ENCODE results near the gene EME2.
A peak's percentile ranks its signal among the peaks of the same experiment; 100 is the strongest.

Gene EME2

DNA sequence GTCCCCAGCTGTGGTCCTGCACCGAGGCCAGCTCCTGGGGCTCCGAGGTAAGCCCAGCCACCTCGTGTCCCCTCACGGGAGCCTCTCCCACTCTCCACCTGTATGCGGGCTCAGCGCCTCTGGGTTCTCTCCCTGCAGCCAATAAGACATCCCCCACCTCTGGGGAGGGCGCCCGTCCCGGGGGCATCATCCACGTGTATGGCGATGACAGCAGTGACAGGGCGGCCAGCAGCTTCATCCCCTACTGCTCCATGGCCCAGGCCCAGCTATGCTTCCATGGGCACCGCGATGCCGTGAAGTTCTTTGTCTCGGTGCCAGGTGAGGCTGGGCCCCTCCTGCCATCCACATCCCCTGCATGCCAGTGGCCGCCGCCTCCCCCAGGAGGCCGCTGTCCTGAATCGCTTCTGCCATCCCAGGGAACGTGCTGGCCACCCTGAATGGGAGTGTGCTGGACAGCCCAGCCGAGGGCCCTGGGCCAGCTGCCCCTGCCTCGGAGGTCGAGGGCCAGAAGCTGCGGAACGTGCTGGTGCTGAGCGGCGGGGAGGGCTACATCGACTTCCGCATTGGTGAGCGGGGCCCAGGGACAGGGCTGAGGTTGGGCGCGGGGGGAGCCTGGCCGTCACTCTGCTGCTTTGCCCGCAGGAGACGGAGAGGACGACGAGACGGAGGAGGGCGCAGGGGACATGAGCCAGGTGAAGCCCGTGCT lies 4.4 kb upstream of the EME2 start:
- no peak for DNase-seq

DNA sequence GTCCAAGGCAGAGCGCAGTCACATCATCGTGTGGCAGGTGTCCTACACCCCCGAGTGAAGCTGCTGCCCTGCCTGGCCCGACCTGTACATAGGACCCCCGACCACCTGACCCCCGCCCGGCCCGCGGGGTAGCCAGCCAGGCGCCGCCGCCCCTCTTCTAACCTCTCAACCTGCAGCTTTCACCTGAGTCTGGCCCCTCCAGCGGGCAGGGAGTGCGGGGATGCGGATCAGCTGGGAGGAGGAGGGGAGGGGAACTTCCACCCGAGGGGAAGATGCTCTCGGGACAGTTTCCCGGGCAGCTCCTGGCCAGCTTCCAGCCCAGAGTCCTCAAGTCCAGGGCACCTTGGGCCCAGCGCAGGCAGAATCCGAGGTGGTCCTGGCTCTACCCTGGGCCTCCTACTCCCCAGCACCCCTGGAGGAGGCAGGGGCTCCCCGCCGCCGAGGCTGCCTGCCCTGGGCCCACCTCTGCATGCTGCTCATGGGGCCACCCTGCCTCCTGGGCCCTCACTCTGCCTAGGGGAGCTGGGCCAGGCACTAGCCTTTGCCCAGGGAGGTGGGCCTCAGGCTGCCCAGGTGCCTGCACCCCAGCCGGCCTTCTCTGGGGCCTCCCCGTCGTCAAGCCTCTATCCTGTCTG lies 3.7 kb upstream of the EME2 start:
- no peak for DNase-seq

DNA sequence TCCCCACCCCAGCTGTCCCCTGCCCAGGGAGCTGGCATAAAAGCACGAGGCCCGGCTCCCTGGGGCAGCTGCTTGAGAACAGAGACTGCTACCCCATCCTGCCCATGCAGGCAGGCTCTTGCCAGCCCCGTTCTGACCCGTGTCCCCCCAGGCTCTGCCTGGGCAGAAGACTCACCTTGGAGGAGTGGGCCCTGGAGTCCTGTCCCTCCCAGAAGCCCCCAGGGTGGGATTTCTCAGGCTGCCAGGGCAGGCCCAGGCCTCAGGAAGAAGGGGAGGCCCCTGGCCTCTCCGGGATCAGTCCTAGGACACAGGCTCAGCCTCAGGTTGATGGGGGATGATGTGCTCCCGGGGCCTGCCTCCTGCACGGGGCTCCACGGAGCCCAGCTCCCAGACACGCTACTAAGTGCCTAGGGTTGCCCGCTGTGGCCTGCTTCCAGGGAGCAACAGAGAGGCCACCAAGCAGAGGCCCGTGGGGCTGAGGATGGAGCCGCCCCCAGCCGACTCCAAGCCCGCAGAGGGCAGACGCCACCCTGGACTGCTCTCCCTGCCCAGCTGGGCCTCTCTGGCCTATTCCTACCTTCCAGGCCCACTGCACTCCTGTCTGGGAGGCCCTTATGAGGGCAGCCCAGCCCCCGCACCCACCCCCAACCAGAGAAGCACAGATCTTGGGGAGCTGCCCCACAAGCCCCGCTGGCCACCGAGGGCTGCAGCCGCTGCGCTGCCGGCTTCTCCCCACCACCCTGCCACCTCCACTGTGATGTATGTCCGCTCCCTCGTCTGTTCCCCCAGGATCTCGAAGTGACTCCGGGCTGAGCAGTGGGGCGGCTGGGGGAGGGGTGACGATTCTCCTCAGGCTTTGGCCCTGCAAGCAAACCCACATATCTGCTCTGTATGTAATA lies 3.0 kb upstream of the EME2 start:
- DNase-seq, result no peak

DNA sequence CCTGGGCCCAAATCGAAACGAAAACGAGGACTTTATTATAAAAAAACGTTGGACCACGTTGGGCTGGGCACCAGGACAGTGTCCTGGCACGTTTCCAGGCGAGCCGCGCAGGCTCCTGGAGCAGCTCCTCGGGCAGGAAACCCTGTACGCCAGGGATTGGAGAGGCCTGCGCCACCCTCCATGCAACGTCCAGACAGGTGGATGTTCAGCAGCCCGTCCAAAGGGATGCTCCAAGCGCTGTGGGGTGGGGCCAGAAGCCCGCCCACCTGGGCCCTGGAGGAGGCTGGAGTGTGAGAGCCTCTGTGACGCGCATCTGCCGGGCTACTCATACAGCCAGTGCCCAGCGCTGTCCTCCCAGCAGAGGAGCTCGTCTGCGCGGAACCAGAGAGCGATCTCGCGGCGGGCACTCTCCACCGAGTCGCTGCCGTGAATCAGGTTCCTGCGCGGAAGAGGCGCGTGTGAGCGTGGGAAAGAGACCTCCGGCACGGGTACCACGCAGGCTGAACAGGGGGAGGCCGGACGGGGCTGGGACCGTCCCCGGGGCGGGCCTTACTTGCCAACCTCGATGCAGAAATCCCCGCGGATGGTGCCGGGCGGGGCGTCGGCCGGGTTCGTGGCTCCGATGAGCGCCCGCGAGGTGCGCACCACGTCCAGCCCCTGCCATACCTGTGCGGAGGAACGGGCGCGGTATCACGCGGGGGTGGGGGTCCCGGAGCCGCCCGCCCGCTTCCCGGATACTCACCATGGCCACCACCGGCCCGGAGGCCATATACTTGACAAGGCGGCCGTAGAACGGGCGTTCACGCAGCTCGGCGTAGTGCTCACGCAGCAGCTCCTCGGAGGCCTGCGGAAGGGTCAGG lies 2.1 kb upstream of the EME2 start:
- DNase-seq, result peak; percentile 85

DNA sequence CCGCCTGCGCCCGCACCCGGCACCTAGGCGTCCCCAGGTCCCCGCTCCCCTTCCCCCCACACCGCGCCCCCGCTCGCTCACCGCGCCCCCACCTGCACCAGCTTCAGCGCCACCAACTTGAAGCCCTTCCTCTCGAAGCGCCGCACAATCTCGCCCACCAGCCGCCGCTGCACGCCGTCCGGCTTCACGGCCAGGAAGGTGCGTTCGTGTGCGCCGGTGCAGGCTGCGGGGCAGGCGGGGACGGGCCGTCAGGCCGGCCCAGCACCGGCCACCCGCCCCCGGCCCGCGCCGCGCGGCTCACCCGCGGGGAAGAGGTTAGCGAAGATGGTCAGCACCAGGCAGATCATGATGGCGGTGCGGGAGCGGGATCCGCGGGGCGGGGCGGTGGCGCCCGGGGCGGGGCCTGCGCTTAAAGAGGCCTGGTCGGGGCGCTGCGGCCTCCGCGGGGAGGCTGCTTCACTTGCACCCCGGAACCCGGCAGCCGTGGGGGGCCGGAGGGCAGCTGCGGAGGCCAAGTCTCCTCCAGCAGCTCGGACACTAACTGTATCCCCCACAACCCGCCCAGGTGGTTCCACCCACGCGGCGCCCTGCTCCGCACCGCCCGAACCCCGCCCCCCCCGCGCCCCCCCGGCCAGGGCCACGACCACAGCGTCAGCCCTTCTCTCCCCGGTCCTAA lies 1.3 kb upstream of the EME2 start, which contains the start of gene NME3:
Gene NME3 (minus strand): TSS at position 356 of the 676 bp plus-strand sequence. CDS start 9 bp downstream, at position 347.
- DNase-seq, result no peak

DNA sequence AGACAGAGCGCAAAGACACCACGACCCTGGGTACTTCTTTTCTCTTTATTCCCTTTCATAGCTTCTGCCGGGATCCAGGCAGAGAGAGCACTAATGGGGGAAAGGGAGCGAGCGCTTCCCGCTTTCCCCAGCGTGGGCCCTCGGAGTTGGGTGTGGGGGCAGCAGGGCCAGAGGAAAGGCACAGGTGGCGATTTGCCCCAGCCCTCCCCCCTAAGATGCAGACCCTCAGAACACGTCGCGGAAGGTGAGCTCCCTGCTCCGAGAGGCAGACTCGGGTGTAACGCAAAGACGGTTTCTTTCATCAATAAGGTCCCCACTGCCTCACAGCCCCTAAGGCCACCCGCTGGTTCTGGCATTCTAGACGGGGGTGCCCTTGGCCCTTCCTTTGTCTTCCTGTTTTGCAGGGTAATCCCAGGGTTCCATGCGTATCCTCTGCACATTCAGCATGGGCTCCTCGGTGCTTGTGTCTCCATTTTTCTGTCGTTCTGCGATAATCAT lies 697 bp upstream of the EME2 start:
- DNase-seq, result no peak

DNA sequence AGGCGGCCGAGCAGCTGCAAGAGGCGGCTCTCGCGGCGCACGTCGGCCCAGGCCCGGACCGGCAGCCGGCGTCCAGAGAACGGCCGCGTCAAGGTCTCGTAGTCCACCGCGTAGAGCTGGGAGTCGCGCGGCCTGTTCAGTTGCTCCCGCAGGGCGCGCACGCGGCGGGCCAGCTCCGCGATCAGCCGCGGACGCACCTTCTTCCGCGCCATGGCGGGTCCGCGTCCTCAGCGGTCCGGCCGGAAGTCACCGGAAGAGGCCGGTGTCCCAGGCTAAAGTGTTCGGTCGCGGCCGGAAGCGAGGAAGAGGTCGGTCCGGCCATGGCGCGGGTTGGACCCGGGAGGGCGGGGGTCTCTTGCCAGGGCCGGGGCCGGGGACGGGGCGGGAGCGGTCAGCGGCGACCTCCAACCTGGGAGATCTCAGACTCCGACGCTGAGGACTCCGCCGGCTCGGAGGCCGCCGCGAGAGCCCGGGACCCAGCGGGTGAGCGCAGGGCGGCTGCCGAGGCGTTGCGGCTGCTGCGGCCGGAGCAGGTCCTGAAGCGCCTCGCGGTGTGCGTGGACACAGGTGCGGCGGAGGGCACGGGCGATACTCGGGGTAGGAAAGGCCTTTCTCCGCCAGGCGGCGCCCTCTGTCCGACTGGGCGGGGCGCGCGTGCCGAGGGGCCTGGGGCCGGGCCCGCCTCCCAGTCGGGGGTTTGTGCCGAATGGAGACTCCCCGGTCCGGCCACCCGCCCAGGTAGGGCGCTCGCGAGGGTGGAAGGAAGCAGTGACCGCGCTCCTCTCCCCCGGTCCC lies 495 bp downstream of the EME2 start, which contains the start of gene MRPS34:
Gene MRPS34 (minus strand): TSS at position 227 of the 795 bp plus-strand sequence. CDS start 15 bp downstream, at position 212.
- peak; percentile 68 for DNase-seq

DNA sequence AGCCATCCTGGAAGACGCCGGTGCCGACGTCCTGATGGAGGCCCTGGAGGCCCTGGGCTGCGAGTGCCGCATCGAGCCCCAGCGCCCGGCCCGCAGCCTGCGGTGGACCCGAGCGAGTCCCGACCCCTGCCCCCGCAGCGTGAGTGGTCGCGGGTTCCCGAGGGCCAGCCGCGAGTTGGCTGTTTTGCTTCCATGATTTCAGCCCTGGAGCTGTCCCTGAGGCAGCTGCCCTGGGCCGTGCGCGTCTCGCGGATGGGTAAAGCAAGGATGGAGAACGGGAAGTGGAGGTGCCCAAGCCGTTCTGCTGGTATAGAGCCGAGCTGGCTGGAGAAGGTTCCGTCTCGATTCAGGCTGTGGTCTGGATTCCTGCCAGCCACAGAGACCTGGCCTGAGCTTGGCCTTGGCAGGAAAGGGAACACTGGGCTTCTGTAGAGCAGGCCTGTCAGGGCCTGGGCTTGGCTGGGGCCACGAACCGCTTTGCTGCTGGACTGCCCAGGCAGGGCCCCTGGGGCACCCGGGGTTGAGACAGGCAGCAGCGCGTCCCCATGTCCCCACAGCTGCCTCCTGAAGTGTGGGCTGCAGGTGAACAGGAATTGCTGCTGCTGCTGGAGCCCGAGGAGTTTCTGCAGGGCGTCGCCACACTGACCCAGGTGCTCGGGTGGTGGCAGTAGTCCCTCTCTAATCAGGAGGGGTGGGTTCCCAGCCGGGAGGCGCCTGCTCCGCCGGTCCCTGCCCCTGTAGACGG lies 1.3 kb downstream of the EME2 start:
- DNase-seq, result no peak

DNA sequence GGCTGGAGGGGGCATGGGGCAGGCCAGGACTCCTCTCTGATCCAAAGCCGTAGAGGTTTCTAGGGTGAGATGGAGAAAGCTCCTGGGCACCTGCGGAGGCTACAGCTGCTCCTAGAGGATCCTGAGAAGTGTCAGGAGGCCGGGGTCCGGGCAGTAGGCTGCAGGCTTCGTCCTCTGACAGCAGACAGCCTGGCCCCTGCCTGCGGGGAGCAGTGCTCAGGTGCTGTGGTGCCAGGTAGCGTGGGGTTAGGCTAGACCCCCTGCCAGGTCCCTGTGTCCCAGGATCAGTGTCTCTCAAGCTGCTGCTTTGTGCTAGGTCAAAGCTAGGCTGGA lies 1.8 kb downstream of the EME2 start:
- DNase-seq, result no peak

DNA sequence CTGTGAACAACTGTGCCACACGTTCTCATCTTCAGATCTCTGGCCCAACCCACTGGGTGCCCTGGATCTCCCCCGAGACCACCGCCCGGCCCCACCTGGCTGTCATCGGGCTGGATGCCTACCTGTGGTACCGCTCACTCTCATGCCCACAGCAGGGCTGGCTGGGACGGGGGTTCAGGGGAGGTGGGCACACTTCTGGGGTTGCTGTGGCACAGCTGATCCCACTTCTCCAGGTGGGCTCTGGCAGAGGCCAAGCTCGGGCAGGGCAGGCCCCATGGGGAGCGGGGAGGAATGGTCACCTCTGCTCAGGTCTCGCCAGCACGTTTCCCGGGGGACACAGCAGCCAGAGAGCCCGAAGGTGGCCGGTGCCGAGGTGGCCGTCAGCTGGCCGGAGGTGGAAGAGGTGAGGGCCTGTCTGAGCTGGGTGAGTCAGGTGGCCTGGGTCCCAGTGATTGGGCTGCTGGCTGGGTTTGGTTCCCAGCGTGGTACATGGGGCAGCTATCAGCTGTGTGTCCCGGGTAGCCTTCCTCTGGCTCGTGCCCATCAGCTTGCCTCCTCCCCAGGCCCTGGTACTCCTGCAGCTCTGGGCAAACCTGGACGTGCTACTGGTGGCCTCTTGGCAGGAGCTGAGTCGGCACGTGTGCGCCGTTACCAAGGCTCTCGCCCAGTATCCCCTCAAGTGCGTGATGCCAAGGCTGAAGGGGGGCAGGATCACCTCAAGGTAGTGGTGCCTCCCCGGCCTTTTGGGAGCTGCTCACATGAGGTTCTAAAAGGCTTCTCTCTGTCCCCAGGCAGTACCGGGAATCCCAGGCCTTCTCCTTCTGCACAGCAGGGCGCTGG lies 2.6 kb downstream of the EME2 start:
- DNase-seq, result no peak

DNA sequence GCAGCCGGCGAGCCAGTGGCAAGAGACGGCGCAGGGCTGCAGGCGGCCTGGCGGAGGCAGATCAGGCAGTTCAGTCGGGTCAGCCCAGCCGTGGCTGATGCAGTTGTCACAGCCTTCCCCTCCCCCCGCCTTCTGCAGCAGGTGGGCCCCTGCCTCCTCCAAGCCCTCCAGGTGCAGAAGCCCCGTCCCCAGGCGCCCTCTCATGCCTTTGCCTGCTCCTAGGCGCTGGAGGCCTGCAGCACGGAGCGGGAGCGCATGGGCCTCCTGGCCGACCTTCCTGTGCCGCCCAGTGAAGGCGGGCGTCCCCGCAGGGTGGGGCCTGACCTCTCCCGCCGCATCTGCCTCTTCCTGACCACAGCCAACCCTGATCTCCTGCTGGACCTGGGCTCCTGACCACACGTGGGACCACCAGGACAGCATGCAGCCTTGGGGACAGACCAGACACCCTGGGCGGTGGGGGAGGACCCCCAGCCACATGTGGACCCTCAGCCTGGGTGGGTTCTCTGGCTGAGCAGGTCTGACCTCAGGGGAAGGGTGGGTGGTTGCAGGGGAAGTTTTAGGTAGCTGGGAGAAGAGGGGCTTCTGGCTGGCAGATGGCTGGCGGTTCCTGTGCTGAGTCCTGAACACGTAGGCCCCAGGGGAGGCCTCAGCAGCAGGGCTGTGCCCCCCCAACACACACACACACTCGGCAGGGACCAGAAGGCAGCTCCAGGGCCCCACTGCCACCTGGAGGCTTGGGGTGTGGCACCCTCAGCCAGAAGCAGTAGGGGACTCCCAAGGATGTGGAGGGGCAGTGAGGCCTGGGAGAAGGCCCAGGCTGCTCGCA lies 3.4 kb downstream of the EME2 start:
- DNase-seq, result no peak

DNA sequence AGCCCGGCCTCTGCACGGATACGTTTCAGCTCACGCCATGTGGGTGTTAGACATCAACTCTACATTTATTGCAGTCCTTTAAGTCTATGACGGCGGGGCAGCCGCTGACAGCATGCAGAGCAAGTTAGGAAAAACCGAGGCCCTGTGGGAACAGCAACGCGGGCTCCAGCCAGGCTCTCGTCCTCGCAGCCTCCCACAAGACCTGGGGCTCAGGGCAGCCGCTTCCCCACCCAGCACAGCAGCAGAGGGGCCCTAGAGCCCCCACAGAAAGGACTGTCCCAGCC lies 4.0 kb downstream of the EME2 start:
- DNase-seq, result no peak

DNA sequence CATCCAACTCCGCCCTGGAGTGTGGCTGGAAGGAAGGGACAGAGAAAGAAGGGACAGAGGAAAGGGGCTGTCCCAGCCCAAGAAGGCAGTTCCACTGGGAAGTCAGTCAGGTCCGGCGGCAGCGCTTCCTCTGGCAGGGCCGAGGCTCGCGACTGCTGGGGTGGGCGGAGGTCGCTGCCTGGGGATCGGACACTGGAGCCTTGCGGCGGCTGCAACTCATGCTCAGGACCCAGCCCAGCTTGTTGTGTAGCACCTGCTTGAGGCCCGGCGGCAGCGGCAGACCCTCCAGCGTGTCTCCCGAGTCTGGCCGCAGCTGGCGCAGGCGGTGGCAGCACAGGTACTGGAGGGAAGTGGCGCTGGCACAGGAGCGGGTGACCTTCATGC lies 4.4 kb downstream of the EME2 start:
- no peak for DNase-seq

DNA sequence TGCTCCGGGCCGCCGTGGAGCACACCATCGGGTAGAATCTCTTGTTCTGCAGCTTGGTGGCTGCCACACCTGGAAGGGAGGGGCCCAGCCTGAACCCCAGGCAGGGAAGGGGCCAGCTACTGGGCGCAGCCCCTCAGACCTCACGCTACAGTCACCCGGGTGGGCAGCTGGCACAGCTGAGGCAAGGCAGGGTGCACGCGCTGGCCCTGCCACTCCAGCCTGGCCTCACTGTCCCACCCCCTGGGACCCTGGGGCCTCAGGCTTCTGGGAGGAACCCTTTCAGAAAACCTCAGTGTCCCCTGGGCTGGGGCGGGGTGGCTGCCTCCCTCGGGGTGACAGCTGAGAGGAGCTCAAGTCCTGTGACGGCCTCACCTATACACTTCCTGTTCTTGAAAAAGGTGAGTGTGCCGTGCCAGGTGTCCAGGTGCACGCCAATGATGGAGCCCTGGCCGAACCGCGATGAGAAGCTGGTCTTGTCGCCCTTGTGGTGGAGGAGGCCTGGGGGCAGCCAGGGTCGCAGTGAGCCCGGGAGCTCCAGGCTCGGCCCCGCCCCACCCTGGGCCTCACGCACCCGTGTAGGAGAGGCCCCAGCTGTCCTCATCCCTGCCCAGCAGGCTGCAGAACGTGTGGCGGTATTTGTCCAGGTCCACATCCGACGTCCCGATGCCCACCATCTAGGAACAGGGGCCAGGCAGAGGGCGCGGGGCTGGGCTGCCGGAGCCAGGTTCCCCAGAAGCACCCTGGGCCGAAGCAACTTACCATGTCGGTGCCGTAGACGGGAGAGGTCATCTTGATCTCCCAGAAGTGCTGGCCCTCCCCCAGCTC lies 5.0 kb downstream of the EME2 start:
- DNase-seq, result no peak

DNA sequence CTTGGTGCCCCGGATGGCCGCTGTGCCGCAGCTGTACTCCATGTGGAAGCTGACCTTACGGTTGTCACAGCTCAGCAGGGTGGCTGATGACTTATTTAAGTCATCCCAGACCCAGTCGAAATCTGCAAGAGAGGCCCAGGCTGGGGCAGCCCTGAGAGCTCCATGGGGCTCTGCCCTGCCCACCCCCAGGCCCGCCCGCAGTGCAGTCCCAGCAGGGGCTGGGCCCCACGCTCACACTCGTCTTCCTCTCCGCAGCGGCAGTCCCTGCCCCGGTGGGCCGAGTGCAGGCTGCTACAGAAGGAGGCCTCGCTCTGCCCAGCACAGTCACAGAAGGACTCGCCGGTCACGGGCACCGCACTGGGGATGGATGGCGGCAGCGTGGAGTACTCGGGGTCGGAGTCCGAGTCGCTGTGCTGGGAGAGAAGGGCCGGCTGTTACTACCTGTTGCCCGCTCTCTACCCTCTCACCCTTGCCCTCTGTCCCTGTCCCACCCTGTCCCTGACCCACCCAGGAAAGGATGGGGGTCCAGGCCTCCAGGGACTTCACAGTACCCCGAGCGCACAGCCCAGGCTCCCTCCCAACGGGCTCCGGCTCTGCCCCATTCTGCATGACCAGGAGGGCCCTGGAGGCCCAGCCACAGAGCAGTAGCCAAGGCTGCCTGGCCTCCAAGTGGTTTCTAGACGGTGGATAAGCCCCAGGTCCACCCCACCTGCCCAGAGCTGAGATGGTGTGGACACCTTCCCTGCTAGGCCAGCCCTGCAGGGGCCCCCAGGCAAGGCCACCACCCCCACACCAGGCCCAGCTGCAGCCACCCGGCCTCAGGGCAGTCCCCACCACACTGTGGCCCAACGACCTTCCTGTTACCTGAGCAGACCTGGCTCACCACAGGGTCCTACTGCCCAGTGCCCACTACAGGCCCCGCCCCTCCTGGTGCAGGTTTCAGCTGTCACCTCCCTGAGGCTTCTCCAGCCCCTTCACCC lies 5.9 kb downstream of the EME2 start:
- DNase-seq, result no peak

DNA sequence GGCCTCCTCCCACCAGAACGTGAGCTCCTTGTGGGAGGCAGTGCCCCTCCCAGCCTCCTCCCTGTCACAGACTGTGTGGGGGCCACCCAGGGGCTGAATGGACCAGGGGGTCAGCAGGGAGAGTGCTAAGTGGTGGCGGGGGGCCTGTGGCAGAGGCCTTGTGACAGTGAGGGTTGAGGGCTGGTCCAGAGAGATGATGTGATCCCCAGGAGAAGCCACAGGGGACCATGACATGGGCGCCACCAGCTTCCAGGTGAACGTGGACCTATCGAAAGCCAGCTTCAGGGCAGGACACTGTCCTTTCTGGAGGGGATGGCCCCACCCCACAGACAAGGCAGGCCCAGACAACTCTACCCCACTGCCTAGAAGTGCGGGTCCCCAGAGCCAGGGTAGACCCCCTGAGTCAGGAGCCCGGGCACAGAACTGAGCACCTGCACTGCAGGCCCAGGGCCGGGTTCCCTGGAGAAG lies 6.7 kb downstream of the EME2 start:
- no peak for DNase-seq
